GM13976 (cell line): ENCODE measurements around the gene C10orf71.

ENCODE experiments used
- DNase-seq: peaks from one replicate; pipeline ENCODE4 v3.0.0; 2012; ENCODE audit warnings: low spot score
- in situ Hi-C: fragments of 300-500 bp; cut with MboI; formaldehyde crosslinking; loops from one replicate; pipeline ENCODE4 v1.12.0; 2022; ENCODE audit warnings: low sequenced_read_pairs, mixed read lengths, inconsistent platforms; ENCODE audit not compliant: unreplicated experiment
- TF ChIP-seq, protein P1 (sequence below): IDR thresholded peaks from 2 replicates; pipeline ENCODE4 v1.5.1; 2012; ENCODE audit warnings: borderline replicate concordance, mild to moderate bottlenecking; ENCODE audit not compliant: insufficient read depth; ENCODE audit errors: extremely low read depth, missing control alignments, control extremely low read depth

The C10orf71 gene

DNA sequence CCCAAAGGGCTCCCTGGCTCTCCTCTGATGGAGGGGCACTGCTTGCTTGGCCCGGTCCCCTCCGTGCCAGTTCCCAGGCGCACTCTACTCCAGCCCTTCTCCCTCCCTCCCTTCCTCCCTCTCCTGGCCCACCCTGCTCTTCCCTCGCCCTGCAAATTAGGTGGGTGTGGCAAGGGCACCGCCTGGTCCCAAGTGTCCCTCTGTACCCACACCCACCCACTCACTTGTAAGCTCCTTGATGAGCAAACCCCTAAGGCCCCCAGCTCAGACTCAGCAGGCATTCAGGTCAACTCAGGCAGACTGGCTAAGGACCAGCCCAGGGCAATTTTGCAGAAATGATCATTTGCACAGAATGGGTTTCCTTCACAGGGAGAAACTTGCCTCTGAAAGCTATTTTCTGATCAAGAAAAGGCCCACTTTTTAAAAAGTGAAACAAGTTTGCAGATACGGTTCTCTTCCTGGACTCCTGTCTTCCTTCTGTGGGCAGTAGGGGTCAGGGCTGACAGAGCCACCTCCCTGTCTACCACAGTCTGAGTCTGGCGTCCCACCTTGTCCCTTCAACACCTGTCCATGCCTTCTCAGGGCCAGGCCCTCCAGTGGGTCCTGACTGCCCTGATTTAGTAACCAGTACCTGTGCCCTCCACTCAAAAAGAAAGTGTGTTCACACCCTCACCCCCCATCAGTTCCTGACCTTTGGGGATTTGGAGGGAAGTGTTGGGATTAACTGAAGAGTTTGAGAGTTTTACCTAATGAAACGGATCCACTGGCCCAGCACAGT lies 28.3 kb downstream of the C10orf71 start:
- TF ChIP-seq, protein P1, sequence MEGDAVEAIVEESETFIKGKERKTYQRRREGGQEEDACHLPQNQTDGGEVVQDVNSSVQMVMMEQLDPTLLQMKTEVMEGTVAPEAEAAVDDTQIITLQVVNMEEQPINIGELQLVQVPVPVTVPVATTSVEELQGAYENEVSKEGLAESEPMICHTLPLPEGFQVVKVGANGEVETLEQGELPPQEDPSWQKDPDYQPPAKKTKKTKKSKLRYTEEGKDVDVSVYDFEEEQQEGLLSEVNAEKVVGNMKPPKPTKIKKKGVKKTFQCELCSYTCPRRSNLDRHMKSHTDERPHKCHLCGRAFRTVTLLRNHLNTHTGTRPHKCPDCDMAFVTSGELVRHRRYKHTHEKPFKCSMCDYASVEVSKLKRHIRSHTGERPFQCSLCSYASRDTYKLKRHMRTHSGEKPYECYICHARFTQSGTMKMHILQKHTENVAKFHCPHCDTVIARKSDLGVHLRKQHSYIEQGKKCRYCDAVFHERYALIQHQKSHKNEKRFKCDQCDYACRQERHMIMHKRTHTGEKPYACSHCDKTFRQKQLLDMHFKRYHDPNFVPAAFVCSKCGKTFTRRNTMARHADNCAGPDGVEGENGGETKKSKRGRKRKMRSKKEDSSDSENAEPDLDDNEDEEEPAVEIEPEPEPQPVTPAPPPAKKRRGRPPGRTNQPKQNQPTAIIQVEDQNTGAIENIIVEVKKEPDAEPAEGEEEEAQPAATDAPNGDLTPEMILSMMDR: no peak
- no peak for DNase-seq
- in situ Hi-C loops: no loop called here

DNA sequence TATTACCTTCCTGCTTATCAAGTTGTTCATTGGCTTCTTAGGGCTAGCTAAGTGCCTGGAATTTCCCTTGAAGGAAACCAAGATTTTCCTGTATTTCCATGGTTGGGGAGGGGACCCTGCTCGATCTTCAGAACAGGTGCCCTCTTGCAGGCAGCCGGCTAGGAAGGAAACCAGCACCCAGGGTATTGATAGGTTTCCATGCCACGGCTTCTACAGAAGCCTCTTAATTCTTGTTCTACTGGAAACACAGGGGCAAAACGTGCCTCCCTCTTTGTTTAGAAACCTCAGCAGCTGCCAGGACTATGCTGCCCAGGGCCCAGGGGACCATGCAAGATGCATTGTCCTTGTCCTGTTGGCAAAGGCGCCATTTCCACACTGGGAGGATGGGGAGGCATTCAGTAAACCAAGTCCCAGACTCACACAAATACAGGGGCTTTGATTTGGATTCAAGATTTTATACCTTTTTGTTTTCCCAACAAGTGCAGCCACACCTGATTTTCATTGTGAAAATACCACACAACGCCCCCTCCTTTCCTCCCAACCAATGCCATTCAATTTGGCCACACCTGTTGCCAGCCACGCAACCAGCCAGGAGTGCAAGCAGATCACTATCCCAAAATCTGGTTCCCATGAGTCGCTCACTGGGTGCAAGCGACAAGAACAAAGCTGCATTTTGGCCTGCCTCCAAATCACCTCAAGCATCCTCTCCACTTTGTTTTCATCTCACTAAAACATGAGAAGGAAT lies 29.6 kb downstream of the C10orf71 start:
- in situ Hi-C loops: no loop called here
- no peak for DNase-seq
- TF ChIP-seq, protein P1: no peak

DNA sequence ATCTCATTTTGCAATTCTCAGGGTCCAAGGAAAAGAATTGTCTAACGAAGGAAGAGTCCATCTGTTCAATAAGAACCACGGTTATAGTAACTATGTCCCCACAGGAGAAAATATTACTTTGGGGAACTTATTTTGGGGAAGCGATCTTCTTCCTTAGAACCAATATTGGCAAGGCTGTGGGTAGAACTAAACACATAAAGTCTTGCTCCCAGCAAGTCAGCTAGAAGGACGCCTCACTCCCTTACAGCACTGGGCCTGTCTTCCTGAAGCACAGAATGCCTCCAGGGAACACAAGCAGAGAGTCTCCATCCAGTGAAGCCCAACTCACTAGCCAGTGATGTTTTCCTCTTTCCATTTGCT lies 30.2 kb downstream of the C10orf71 start:
- DNase-seq: no peak
- in situ Hi-C loops: no loop called here
- TF ChIP-seq, protein P1: no peak

DNA sequence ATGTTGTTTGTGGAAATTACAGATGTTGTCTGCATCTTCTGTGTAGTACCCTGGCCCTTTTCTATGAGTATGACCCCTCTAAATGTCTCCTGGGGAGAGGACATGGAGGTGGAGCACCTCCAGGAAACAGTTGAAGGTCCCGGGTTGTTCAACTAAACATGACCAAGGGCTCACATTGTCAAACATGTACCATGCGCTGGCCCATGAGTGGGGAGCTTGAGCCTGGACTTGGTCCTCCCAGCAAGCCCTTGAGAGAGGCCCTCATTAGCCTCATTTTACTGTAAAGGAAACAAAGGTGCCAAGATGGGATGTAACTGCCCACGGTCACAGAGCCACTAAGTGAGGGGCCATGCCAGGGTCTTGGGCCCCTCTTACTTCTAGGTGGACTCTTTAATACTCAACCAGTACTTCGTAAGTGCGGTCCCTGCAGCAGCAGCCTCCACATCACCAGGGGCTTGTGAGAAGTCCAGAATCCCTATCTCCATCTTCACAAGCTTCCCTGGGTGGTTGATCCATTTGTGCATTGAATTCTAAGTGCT lies 31.2 kb downstream of the C10orf71 start:
- in situ Hi-C loops: no loop called here
- DNase-seq: no peak
- TF ChIP-seq, protein P1: no peak

DNA sequence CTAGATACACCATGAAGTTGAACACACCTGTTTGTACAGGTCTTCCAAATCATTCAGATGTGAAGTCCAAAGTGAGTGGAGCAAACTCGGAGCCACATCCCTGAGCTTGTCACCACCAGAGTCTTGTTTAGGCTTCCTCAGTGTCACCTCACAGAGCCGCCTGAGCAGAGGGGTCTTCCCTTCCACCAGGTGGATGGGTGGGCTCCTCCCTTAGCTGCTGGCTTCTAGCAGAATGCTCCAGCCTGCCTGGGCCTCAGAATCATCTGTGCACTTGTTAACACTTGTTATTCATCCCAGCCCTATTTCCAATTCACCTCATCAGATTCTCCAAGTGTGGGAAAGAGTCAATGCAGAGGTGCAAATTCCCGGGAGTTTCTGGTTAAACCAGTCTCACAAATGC lies 32.5 kb downstream of the C10orf71 start:
- in situ Hi-C loops: no loop called here
- TF ChIP-seq, protein P1: no peak
- no peak for DNase-seq

DNA sequence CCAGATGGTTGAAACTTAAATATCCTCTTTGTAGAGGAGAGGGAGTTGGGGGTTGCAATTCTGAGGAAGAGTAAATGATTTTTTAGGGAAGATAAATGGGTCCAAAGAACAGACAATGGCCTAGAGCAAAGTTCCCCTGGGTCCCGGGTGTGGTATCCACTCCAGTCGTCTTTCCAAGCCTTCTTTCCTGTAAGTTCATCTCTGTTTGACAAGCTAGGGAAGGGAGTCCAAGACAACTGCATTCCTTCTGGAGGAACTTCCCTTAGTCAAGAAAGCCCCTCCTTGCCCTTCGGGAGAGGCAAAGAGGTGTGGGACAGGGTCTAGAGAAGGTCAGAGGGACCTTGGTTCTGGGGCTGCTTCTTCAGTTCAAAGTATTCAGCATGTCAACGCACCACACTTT lies 33.4 kb downstream of the C10orf71 start:
- in situ Hi-C loops: no loop called here
- TF ChIP-seq, protein P1: no peak
- DNase-seq: no peak
